CD1c-positive myeloid dendritic cell (primary cell): ENCODE results near the gene WNT9A.

Experiments used
- DNase-seq: peaks from one replicate; pipeline ENCODE4 v3.0.0-alpha.2; 2016; ENCODE audit errors: extremely low spot score

WNT9A gene

DNA sequence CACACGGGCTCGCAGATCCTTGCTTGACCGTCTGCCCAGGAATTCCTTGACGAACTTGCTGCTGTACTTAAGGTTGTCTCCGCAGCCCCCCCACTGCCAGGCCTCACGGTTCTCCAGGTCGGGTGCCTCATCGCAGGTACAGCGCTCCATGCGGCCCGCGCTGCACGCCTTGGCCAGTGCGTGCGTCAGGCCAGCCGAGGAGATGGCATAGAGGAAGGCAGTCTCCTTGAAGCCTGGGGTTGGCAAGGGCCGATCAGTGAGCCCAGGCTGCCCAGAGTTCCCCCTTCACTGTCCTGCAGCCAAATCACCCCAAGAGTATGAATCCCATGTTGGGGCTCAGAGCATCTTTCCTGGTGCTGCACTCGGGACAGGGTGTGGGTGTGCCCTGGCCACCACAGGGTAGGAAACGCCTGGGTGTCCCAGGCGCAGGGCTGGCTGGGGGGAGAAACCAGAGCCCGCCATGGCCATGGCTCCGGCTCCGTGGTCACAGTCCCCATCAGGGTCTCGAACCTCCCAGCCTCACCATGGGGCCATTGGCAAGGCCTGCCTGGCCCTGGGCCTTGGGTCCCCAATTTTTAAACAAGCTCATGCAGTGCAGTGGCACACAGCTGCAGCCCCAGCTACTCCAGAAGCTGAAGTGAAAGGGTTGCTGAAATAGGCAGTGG, 23.4 kb downstream of the WNT9A start:
- no peak for DNase-seq

DNA sequence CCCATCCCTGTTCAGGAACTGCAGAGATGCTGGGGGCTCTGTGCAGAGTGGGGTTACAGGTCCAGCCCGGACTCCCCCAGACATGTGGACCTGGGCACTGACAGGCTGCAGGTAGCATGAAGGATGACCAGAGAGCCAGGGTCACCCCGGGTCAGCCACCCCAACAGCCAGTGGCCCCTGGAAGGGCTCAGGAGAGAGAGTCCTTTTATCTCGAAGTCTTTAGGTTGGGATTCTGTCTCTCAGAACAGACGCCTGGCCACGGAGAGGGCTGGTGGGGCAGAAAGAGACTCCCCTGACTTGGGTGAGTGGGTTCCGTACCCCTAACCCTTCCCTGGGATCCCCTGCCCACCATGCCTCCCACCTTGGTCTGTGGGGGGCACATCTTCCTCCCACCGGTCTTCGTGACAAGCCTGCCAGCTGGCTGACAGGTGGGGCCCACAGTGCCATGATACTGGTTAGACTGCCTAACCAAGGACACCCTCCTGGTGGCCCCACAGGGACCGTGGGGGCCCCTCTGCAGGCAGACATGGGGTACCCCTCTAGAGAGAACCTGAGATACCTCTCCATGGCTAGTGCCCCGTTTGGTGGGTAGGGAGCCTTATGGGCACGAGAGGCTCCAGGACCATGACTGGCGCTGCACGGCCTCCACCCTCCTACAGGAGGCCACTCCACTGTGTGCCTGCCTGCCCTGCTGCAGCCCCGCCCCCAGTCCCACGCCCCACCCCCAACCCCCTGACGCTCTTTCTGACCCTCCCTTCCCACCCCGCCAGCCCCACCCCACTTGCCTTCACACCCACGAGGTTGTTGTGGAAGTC, 24.2 kb downstream of the WNT9A start:
- DNase-seq, result no peak

GRCh38 chr1:227922501-227923352, 25.0 kb downstream of the WNT9A start:
- DNase-seq, result no peak

DNA sequence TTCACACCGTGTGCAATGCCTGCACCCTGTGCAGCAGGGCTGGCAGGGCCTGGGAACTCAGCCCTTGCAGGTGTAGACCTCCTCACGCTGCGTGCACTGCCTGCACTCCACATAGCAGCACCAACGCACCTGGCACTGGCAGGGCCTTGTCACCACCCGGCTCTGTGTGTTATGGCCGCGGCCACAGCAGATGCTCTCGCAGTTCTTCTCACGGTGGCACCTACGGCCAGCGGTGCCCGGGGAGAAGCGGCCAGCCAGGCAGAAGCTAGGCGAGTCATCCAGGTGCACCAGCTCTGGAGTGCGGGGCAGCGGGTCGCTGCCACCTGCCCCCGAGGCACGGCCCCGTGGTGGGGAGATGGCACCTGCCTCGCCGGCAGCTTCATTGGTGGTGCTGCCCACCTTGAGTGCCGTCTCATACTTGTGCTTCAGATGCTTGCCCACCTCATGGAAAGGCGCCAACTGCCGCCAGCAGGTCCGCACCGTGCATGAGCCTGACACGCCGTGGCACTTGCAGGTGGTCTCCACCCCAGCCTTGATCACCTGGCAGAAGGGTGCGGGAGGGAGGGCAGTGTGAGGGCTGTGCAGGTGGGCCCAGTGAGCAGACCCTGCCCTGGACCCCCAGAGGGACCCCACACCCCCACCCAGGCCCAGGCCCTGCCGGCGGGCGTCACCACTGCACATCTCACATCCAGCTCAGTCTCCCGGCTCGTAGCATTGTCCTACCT, 26.1 kb downstream of the WNT9A start:
- DNase-seq, result no peak

DNA sequence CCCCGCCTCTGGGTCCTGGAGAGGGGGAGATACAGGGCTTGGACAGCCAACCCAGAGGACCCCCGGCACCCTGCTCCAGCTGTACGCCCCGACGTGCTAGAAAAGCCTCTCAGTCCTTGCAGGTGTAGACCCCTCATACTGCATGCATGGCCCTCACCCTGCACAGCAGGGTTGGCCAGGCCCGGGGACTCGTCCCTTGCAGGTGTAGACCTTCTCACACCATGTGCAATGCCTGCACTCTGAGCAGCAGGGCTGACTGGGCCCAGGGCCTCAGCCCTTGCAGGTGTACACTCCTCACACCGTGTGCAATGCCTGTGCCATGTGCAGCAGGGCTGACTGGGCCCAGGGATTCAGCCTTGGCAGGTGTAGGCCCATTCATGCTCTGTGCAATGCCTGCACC, 26.8 kb downstream of the WNT9A start:
- DNase-seq, result no peak

DNA sequence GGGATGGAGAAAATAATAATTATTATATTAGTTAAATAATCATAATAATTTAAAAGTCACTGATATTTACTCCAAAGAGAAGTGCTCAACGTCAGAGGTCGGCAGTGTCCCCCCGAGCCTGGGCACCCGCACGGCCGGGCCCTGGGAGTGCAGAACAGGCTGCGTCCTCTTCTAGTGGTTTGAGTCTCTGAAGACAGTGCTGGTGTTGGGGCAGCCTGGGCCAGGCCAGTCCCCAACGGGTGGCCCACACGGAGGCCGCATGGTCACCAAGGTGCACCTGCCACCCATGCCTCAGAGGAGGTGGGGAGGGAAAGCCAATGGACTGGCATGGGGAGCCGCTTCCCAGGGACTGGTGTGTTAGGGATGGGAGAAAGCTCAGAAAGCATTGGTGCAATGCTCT, 27.3 kb downstream of the WNT9A start:
- no peak for DNase-seq

DNA sequence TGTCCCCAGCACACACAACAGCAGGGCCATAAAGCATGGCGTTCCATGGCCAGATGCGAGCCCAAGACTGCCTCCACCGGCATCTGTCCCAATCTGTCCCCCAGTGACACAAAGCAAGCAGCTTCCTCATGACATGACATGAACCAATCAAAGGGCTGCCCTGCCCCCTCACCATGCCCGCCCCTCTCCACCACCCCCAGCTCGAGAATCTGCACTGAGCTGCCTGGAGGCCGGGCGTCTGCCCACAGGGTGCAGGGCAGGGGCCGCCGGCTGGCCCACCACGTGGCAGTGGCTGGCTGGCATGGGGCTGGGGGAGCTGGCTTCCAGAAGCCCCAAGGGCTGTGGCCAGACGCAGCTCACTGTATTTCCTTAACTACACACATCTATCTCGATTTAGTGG, 27.8 kb downstream of the WNT9A start:
- no peak for DNase-seq

DNA sequence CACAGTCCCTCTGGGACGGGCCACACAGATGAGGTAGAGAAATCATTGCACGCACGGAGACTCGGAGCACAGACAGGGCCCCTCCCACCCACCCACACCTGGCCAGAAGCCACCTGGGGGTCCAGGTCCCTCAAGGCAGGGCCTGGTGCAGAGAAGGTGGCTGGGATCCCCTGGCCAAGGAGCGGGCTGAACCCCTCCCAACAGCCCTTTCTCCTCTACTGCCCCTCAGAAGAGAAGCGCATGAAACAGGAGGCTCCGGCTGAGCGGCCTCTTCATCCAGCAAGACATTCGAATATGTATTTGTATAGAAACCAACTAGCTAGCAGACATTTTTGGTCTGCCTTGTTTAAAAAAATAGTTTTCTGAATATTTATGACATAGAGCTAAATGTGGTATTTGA, 29.0 kb downstream of the WNT9A start:
- no peak for DNase-seq

DNA sequence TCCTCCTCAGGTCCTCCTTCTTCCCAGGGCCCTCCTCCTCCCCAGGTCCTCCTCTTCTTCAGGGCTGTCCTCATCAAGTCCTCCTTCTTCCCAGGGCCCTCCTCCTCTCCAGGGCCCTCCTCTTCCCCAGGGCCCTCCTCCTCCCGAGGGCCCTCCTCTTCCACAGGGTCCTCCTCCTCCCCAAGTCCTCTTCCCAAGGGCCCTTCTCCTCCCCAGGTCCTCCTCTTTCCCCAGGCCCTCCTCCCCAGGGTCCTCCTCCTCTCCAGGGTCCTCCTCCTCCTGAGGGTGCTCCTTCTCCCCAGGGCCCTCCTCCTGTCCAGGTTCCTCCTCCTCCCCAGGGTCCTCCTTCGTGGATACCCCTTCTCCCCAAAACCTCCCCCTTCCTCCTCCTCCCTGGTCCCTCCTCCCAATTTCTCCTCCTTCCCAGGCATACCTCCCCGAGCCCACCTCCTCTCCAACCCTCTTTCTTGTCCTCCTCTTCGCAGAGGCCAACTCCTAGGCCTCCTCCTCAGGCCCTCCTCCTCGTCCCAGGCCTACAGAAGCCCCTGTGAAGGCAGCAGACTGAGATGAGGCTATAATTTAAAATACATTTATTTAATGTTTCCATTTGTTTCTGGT, 29.5 kb downstream of the WNT9A start:
- no peak for DNase-seq

DNA sequence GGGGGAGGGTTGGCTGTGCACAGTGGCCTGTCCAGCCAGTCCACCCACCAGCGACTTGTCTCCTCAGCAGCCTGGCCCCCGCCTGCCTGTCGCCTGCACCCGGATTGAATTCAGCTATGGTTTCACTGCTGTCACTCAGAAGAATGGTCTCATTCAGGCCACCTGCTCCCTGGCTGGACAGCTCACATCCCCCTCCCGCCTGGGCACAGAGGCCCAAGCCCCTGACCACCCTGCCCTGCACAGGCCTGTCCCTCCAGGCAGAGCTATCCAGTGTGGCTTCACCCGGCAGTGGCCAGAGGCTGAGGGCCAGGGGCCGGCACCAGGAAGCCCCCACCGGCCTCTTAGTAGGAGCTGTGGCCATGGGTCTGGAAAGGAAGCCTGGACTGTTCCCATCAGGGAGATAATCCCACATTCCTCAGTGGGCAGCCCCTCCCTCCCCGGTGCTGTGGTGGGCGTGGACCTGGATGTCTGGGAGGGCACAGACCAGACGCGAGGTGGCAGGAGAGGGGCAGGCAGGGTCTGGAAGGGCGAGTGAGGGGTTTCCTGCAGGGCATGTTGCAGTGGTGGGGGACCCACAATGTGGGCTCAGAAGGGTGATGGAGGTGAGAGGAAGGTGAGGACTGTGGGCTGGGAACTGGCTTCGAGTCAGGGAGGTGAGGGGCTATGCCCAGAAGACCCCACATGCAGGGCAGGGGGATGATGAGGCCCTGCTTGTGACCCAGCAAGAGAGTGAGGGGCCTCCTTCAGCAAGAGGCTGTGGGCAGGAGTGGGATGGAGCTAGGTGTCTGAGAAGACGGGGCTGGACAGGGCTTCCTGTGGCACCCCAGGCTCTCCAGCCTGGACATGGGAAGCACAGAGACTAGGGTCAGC, 30.4 kb downstream of the WNT9A start:
- no peak for DNase-seq

DNA sequence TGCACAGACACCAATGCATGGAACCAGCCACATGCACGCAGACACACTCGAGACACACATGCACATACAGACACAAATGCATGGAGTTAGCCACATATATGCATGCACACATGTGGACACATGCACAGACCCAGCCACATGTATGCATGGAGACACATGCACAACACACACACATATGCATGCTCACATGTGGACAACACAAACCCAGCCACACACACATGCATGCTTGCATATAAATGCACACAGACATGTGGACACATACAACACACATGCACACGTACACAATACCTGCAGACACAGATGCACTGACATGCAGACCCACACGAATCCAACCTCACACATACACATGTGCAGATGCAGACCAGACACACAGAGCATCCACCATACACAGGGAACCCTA, 31.1 kb downstream of the WNT9A start:
- DNase-seq, result no peak

- no peak for DNase-seq
Observed at GRCh38 chr1:227915564-227916553, 31.9 kb downstream of the WNT9A start.

GRCh38 chr1:227914801-227915563, 32.8 kb downstream of the WNT9A start:
- no peak for DNase-seq

DNA sequence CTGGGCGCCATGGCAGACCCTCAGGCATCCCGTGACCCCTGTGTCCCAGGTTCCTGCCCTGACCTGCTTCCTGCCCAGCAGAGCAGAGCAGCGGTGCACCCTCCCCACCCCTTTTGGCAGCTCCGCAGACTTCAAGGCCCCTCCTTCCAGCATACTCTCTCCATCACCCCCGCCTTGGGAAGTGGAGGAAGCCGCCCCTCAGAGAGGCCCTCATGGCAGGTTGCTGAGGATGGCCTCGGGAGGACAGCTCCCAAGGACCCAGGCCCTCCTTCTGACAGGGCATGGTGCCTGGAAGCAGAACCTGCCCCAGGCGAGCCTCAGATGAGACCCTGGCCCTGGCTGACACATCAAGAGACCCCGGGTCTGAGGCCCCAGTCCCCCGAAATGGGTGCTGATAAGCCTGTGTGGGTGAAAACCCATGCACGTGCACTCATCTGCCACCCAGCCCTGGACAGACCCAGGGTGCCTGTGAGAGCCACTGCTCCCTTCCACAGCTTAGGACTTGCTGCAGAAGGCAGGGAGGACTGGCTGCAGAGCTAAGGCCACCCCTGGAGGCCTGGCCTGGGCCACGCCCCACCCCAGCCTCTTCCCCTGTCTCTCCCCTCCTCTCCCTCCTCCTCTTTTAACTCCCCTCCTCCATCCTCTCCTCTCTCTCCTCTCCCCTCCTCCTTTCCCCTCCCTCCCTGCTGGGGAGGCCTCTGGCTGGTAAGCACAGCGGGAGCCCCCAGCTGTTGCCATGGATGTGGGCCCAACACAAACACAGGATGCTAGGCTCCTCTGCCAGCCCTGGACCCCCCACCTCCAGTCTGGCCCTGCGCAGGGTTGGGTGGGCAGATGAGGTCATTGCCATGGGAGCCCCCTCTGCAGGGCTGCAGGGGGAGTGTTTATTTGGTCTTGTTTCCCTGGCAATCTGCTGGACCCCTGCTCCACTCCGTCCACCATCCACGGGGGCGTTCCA, 33.7 kb downstream of the WNT9A start:
- no peak for DNase-seq

DNA sequence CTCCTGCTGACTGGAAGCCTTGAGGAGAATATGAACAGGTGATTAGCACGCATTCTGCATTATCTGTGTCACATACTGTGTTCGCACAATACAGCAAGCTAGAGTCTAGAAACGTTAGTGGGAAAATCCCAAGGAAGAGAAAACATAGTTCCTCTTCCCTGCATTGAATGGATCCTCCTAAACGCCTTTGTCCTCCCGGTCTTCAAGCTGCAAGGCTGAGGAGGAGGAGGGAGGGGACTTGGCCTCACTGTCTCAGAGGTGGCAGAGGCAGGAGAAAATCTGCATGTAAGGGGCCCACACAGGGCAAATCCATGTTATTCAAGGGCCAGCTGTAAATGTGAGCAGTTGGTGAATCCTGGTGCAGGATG, 34.4 kb downstream of the WNT9A start:
- no peak for DNase-seq

- no peak for DNase-seq
Observed at GRCh38 chr1:227912866-227913265, 34.9 kb downstream of the WNT9A start.

GRCh38 chr1:227911376-227911775, 36.4 kb downstream of the WNT9A start:
- no peak for DNase-seq
